Thyroid gland (tissue), 4 donors: ENCODE data around the gene XRCC5.

Experiments
- CTCF ChIP-seq, 6 experiments: fragments of 200-600 bp in 3 of 6; fragments of 450-650 bp in 3 of 6; sonication (generic) in 3 of 6; IDR thresholded peaks; one replicate each; pipeline ENCODE4 v1.5.1; 2016 to 2019; ENCODE audit warnings: antibody characterized with exemption in 6 of 6, mild to moderate bottlenecking in 2 of 6, inconsistent platforms in 1 of 6, moderate library complexity in 1 of 6
- POLR2A ChIP-seq, 2 donors: fragments of 450-650 bp; IDR thresholded peaks; one replicate each; pipeline ENCODE4 v1.6.1; 2017; ENCODE audit warnings: antibody characterized with exemption in 2 of 2, mild to moderate bottlenecking in 2 of 2, moderate library complexity in 1 of 2

GRCh38 chr2:216151313-216152025 lies 42.3 kb downstream of the XRCC5 start:
- peak in 3 of 6 experiments; percentile 14 to 21 (median 21) for TF ChIP-seq CTCF (IDR thresholded peaks at IDR 0.05)
- no peak for TF ChIP-seq POLR2A (IDR thresholded peaks at IDR 0.05)
